Ovary (tissue), 3 donors: ENCODE data around the gene ATP10B.

Source experiments
- EP300 ChIP-seq: sonication (generic); formaldehyde crosslinking; IDR thresholded peaks from one replicate; pipeline ENCODE4 v1.6.1; 2017; ENCODE audit warnings: antibody characterized with exemption
- POLR2A ChIP-seq: fragments of 450-650 bp; IDR thresholded peaks from one replicate; pipeline ENCODE4 v1.6.1; 2017; ENCODE audit warnings: antibody characterized with exemption, mild to moderate bottlenecking, moderate library complexity
- TF ChIP-seq, protein P1 (sequence below), 3 donors: fragments of 450-650 bp in 2 of 3; fragments of 200-600 bp in 1 of 3; IDR thresholded peaks; one replicate each; pipeline versions ENCODE4 v1.5.1 to v1.8.0; 2016 to 2022; ENCODE audit warnings: antibody characterized with exemption in 3 of 3, mild to moderate bottlenecking in 1 of 3
- donor health status: DM: no; HTN: no; CAD: no.

DNA sequence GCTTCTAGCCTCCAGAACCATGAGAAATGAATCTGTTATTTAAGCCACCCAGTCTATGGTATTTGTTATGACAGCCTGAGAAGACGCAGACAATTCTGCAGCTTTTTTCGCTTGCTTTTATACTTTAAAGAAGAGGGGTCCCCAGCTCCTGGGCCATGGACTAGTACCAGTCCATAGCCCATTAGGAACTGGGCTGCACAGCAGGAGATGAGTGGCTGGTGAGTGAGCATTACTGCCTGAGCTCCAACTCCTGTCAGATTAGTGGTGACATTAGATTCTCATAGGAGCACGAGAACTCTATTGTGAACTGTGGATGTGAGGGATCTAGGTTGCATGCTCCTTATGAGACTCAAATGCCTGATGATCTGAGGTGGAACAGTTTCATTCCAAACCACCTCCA is 278.7 kb downstream of the ATP10B start:
- TF ChIP-seq, protein P1, sequence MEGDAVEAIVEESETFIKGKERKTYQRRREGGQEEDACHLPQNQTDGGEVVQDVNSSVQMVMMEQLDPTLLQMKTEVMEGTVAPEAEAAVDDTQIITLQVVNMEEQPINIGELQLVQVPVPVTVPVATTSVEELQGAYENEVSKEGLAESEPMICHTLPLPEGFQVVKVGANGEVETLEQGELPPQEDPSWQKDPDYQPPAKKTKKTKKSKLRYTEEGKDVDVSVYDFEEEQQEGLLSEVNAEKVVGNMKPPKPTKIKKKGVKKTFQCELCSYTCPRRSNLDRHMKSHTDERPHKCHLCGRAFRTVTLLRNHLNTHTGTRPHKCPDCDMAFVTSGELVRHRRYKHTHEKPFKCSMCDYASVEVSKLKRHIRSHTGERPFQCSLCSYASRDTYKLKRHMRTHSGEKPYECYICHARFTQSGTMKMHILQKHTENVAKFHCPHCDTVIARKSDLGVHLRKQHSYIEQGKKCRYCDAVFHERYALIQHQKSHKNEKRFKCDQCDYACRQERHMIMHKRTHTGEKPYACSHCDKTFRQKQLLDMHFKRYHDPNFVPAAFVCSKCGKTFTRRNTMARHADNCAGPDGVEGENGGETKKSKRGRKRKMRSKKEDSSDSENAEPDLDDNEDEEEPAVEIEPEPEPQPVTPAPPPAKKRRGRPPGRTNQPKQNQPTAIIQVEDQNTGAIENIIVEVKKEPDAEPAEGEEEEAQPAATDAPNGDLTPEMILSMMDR (IDR thresholded peaks at IDR 0.05): no peak
- TF ChIP-seq POLR2A (no peak), EP300 (no peak)
